Measurements from ENCODE around the gene SYNM.

The SYNM gene

GRCh38 chr15:99110581-99111320 is 5.9 kb downstream of the SYNM start:
- TF ChIP-seq TAF1 (IDR thresholded peaks at IDR 0.05; ENCODE audit: borderline replicate concordance, insufficient read depth, low read length), result no peak
- no peak for TF ChIP-seq POLR2AphosphoS5 (IDR thresholded peaks at IDR 0.05; ENCODE audit: low read depth, low read length)
- TF ChIP-seq SIN3A (IDR thresholded peaks at IDR 0.05; ENCODE audit: borderline replicate concordance, insufficient read depth, low read length), result no peak
- TF ChIP-seq REST (IDR thresholded peaks at IDR 0.05; ENCODE audit: insufficient read depth in 1 of 2, low read depth in 2 of 2, low read length in 2 of 2), result no peak
- TF ChIP-seq FOXP2 (optimal IDR thresholded peaks at IDR 0.05; ENCODE audit: borderline replicate concordance, extremely low read depth, extremely low read length, insufficient read depth), result no peak

- TF ChIP-seq POLR2AphosphoS5 (IDR thresholded peaks at IDR 0.05; ENCODE audit: low read depth, low read length), result no peak
- no peak for TF ChIP-seq REST (IDR thresholded peaks at IDR 0.05; ENCODE audit: insufficient read depth in 1 of 2, low read depth in 2 of 2, low read length in 2 of 2)
- no peak for TF ChIP-seq FOXP2 (optimal IDR thresholded peaks at IDR 0.05; ENCODE audit: borderline replicate concordance, extremely low read depth, extremely low read length, insufficient read depth)
- TF ChIP-seq SIN3A (IDR thresholded peaks at IDR 0.05; ENCODE audit: borderline replicate concordance, insufficient read depth, low read length), result no peak
- no peak for TF ChIP-seq TAF1 (IDR thresholded peaks at IDR 0.05; ENCODE audit: borderline replicate concordance, insufficient read depth, low read length)
Observed at GRCh38 chr15:99113547-99114271, 8.8 kb downstream of the SYNM start.

GRCh38 chr15:99114511-99115299 is 9.8 kb downstream of the SYNM start:
- TF ChIP-seq POLR2AphosphoS5 (IDR thresholded peaks at IDR 0.05; ENCODE audit: low read depth, low read length), result no peak
- no peak for TF ChIP-seq FOXP2 (optimal IDR thresholded peaks at IDR 0.05; ENCODE audit: borderline replicate concordance, extremely low read depth, extremely low read length, insufficient read depth)
- TF ChIP-seq SIN3A (IDR thresholded peaks at IDR 0.05; ENCODE audit: borderline replicate concordance, insufficient read depth, low read length), result no peak
- TF ChIP-seq TAF1 (IDR thresholded peaks at IDR 0.05; ENCODE audit: borderline replicate concordance, insufficient read depth, low read length), result no peak
- TF ChIP-seq REST (IDR thresholded peaks at IDR 0.05; ENCODE audit: insufficient read depth in 1 of 2, low read depth in 2 of 2, low read length in 2 of 2), result no peak

GRCh38 chr15:99115300-99116215 is 10.7 kb downstream of the SYNM start:
- no peak for TF ChIP-seq FOXP2 (optimal IDR thresholded peaks at IDR 0.05; ENCODE audit: borderline replicate concordance, extremely low read depth, extremely low read length, insufficient read depth)
- TF ChIP-seq POLR2AphosphoS5 (IDR thresholded peaks at IDR 0.05; ENCODE audit: low read depth, low read length), result no peak
- TF ChIP-seq REST (IDR thresholded peaks at IDR 0.05; ENCODE audit: insufficient read depth in 1 of 2, low read depth in 2 of 2, low read length in 2 of 2), result no peak
- no peak for TF ChIP-seq TAF1 (IDR thresholded peaks at IDR 0.05; ENCODE audit: borderline replicate concordance, insufficient read depth, low read length)

Data from PFSK-1 (cell line).